MCF 10A (cell line): Measurements from ENCODE around the gene POMP. TPM values are rescaled to one million over a fixed set of nuclear protein-coding genes. Genes with fewer than 3 reads are reported as not detected.
A peak's percentile ranks its signal among the peaks of the same experiment; 100 is the strongest.

ENCODE experiments used
- BruUV-seq: library from RNA; stranded (reverse); fragments of 400-500 nt; replicated peaks from 2 replicates; lab custom pipeline; 2021; lab: Mats Ljungman, UMichigan
- CTCF ChIA-PET: fragments of 300-600 bp; sonication (Branson Sonifier 250); formaldehyde crosslinking; extraction: SDS; loops from one replicate; lab custom pipeline; 2021; ENCODE audit warnings: antibody characterized with exemption, inconsistent platforms; lab: Yijun Ruan, JAX
- POLR2A ChIA-PET: fragments of 300-600, 350-650 bp; sonication (Branson Sonifier 250); formaldehyde crosslinking; extraction: SDS; loops from one replicate; lab custom pipeline; 2020; ENCODE audit warnings: antibody characterized with exemption, inconsistent platforms; lab: Yijun Ruan, JAX
- DNase-seq: peaks from one replicate; pipeline ENCODE4 v3.0.0-alpha.2; 2018; ENCODE audit not compliant: unreplicated experiment
- H3K27ac Mint-ChIP-seq: one replicate; pipeline ENCODE4 v1.8.0; 2022; ENCODE audit warnings: mild to moderate bottlenecking, low read depth, mixed read lengths; ENCODE audit not compliant: unreplicated experiment
- H3K27me3 Mint-ChIP-seq: one replicate; pipeline ENCODE4 v1.8.0; 2022; ENCODE audit warnings: mixed read lengths; ENCODE audit not compliant: insufficient read depth, unreplicated experiment
- H3K36me3 Mint-ChIP-seq: one replicate; pipeline ENCODE4 v1.8.0; 2022; ENCODE audit warnings: mild to moderate bottlenecking, moderate library complexity, mixed read lengths; ENCODE audit not compliant: insufficient read depth, unreplicated experiment
- H3K4me1 Mint-ChIP-seq: one replicate; pipeline ENCODE4 v1.8.0; 2022; ENCODE audit warnings: mixed read lengths; ENCODE audit not compliant: insufficient read depth, unreplicated experiment
- H3K4me3 Mint-ChIP-seq: one replicate; pipeline ENCODE4 v1.8.0; 2022; ENCODE audit warnings: mild to moderate bottlenecking, moderate library complexity, mixed read lengths; ENCODE audit not compliant: unreplicated experiment
- H3K9me3 Mint-ChIP-seq: one replicate; pipeline ENCODE4 v1.8.0; 2022; ENCODE audit warnings: mixed read lengths; ENCODE audit not compliant: unreplicated experiment
- CTCF ChIP-seq: fragments of 200-600 bp; IDR thresholded peaks from one replicate; pipeline ENCODE4 v1.8.0; 2022; ENCODE audit warnings: antibody characterized with exemption, mild to moderate bottlenecking; ENCODE audit not compliant: unreplicated experiment
- intact Hi-C: fragments of 100-400 bp; cut with micrococcal nuclease; formaldehyde crosslinking; loops from 2 replicates; pipeline ENCODE4 v1.14.1; 2022
- total RNA-seq: library from RNA; stranded (reverse); gene quantifications from 2 replicates; pipeline ENCODE4 v1.2.3, GENCODE V29; 2022

Gene POMP
- total RNA-seq, 1 experiment from 2014 or later: 103 TPM

DNA sequence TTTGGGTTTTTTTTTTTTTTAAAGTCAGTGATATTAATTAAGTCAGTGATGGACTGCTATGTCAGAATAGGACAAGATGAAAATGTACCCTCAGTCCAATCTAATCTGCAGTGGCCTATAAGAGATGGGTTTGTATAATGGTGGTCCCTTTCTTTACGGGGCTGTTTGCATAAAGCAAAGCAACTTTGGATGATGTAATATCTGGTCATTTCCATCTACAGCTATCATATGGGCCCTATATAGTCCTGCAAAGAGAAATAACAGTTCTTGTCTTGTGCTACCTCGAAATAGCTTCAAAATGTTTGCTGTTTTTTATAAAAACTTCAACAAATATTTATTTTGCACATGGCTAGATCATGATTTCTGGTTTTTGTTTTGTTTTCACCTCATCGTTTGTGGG lies 20.2 kb upstream of the POMP start:
- intact Hi-C loops: loop anchor here (5.0 kb wide), 2 partner anchors 156 to 236 kb away; no protein-coding TSS in a partner anchor
- no peak overlapping the region for H3K4me3 Mint-ChIP-seq
- no peaks in the 10 kb centered on the region for H3K9me3 Mint-ChIP-seq
- no peaks in the 10 kb centered on the region for H3K36me3 Mint-ChIP-seq
- POLR2A ChIA-PET: interaction anchor here (1.9 kb wide), 1 partner anchor 17 kb away, joined by 4 read pairs; no protein-coding TSS in a partner anchor
- peaks cover 9% of the 10 kb centered on the region for H3K27me3 Mint-ChIP-seq
- no peak overlapping the region for H3K27ac Mint-ChIP-seq
- TF ChIP-seq CTCF: no peak
- H3K4me1 Mint-ChIP-seq: peaks cover 9% of the 10 kb centered on the region
- BruUV-seq: no TSS peak
- no peak for DNase-seq
- CTCF ChIA-PET: interaction anchor here (0.5 to 1.7 kb wide), 8 partner anchors 10 to 641 kb away, joined by 3 to 17 read pairs (median 3); no protein-coding TSS in a partner anchor

DNA sequence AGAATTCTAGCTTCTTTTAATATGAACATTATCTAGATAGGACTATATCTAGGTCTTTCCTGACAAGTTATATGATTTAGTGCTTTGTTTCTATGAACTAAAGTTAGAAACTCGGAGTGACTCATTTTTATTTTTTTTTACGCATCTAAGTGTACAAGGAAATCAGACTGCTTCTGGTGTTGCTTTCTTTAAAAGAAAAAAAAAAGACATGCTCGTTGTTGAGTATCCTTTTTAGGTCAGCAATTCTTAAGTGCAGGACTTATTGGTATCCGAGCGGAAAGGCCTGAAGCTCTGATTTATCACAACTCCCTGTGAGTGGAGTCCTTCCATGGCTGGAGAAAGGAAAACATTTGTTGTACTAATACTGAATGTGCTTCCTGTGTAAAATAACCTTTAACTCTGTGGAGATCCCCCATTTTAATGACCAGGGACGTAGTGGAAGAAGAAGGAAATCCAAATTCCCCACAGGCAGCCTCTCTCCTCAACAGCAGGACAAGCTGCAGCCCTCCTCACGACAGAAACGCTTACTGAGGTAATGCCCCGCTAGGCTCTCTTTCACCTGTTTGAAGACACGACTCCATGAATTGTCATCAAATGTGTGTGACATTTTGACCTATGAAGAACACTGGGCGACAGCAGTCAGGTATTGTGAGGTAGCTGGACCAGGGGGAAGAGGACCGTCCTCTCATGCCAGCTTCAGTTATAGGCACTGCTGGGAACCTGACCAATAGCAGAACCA lies 17.9 kb upstream of the POMP start:
- ChIA-PET POLR2A (interaction anchor here (0.6 to 1.1 kb wide), 3 partner anchors 8 to 1279 kb away, joined by 3 to 4 read pairs (median 3); partner anchors contain the start of gene POMP), CTCF (interaction anchor here (0.8 kb wide), 1 partner anchor 321 kb away, joined by 4 read pairs; no protein-coding TSS in a partner anchor)
- no peak overlapping the region for H3K4me3 Mint-ChIP-seq
- BruUV-seq: no TSS peak
- no peaks in the 10 kb centered on the region for H3K9me3 Mint-ChIP-seq
- intact Hi-C loops: no loop called here
- H3K27me3 Mint-ChIP-seq: peaks cover 9% of the 10 kb centered on the region
- H3K27ac Mint-ChIP-seq: no peak overlapping the region
- H3K4me1 Mint-ChIP-seq: peaks cover 9% of the 10 kb centered on the region
- TF ChIP-seq CTCF: no peak
- H3K36me3 Mint-ChIP-seq: no peaks in the 10 kb centered on the region
- DNase-seq: no peak

DNA sequence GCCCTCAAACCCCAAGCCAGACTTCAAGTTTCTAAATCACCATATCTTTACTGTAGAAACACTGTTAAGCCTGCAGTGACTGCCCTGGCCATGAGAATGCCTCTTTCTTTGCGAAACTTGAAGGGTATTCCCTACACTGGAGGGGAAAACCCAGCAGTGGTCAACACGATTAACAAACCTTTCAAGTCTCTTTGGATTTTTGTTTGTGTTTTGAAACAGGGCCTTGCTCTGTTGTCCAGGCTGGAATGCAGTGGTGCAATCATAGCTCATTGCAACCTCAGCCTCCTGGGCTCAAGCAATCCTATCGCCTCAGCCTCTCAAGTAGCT lies 17.4 kb upstream of the POMP start:
- DNase-seq: peak; percentile 21
- peaks cover 5% of the 10 kb centered on the region for H3K27me3 Mint-ChIP-seq
- POLR2A ChIA-PET: interaction anchor here (1.1 kb wide), 1 partner anchor 8 kb away, joined by 3 read pairs; no protein-coding TSS in a partner anchor
- H3K4me1 Mint-ChIP-seq: peaks cover 8% of the 10 kb centered on the region
- no TSS peak for BruUV-seq
- H3K9me3 Mint-ChIP-seq: no peaks in the 10 kb centered on the region
- TF ChIP-seq CTCF: no peak
- H3K27ac Mint-ChIP-seq: no peak overlapping the region
- intact Hi-C loops: no loop called here
- CTCF ChIA-PET: interaction anchor here (1.0 kb wide), 1 partner anchor 316 kb away, joined by 4 read pairs; no protein-coding TSS in a partner anchor
- H3K36me3 Mint-ChIP-seq: no peaks in the 10 kb centered on the region
- no peak overlapping the region for H3K4me3 Mint-ChIP-seq

- no peak for DNase-seq
- ChIA-PET CTCF (no interaction called here), POLR2A (no interaction called here)
- intact Hi-C loops: no loop called here
- no peaks in the 10 kb centered on the region for H3K27me3 Mint-ChIP-seq
- no peaks in the 10 kb centered on the region for H3K36me3 Mint-ChIP-seq
- peaks cover 16% of the 10 kb centered on the region for H3K4me1 Mint-ChIP-seq
- H3K9me3 Mint-ChIP-seq: no peaks in the 10 kb centered on the region
- H3K27ac Mint-ChIP-seq: no peak overlapping the region
- no peak overlapping the region for H3K4me3 Mint-ChIP-seq
- BruUV-seq: no TSS peak
- TF ChIP-seq CTCF: no peak
Measured at GRCh38 chr13:28650284-28650683, 8.6 kb upstream of the POMP start.
